Activated CD4-positive, alpha-beta T cell treated with anti-CD3 and anti-CD28 coated beads, Interleukin-2, amount 10 ng/mL, durations not matched to agents 24 days and 14 days (primary cell): ENCODE data around the gene RTN4R. TPM values are rescaled to one million over a fixed set of nuclear protein-coding genes. Genes with fewer than 3 reads are reported as not detected.

Source experiments
- DNase-seq: peaks from one replicate; pipeline ENCODE4 v3.0.0; 2022
- H3K27ac Mint-ChIP-seq: one replicate; pipeline ENCODE4 v1.8.0; 2022; ENCODE audit warnings: mild to moderate bottlenecking, mixed read lengths
- H3K27me3 Mint-ChIP-seq: one replicate; pipeline ENCODE4 v1.8.0; 2022; ENCODE audit warnings: mixed read lengths
- H3K36me3 Mint-ChIP-seq: one replicate; pipeline ENCODE4 v1.8.0; 2022; ENCODE audit warnings: low read depth, mild to moderate bottlenecking, mixed read lengths
- H3K4me1 Mint-ChIP-seq: one replicate; pipeline ENCODE4 v1.8.0; 2021; ENCODE audit warnings: mixed read lengths
- H3K4me3 Mint-ChIP-seq: one replicate; pipeline ENCODE4 v1.8.0; 2022; ENCODE audit warnings: mild to moderate bottlenecking, moderate library complexity, mixed read lengths
- H3K9me3 Mint-ChIP-seq: one replicate; pipeline ENCODE4 v1.8.0; 2021; ENCODE audit warnings: mixed read lengths
- intact Hi-C: fragments of 100-400 bp; cut with micrococcal nuclease; formaldehyde crosslinking; loops from one replicate; pipeline ENCODE4 v1.15.1; 2023
- total RNA-seq: library from RNA; stranded (reverse); gene quantifications from 2 replicates; pipeline ENCODE4 v1.2.3, GENCODE V29; 2022

The RTN4R gene
- total RNA-seq, 1 donor from 2014 or later: 1.6 TPM

DNA sequence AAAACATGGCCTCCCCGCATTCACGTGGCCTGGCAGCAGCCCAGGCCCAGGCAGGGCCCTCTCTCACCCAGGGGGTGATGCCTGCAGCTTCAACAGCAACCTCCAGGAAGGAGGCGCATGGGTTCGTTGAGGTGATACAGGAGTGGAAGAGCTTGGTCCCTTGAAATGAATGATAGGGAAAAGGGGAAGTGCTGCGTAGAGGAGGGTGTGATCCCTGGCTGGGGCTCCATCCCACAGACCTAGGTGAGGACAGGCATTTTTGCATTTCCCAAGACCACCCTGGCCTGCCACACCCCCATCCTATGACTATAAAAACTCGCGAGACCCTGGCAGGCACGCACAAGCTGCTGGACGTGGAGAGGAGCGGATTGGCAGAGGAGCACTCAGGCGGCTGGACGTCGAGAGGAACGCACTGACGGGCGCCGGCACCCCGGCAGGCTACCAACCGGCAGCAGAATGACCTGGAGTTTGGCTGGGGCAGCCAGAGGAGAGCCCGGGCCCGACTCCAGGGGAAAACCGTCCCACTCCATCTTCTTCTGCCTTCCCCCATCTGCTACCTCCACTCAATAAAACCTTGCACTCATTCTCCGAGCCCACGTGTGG, 32.6 kb downstream of the RTN4R start:
- Mint-ChIP-seq H3K27ac (no peak overlapping the region), H3K4me1 (no peaks in the 10 kb centered on the region), H3K4me3 (no peak overlapping the region), H3K27me3 (no peaks in the 10 kb centered on the region), H3K36me3 (no peaks in the 10 kb centered on the region), H3K9me3 (no peaks in the 10 kb centered on the region)
- no peak for DNase-seq
- intact Hi-C loops: no loop called here

DNA sequence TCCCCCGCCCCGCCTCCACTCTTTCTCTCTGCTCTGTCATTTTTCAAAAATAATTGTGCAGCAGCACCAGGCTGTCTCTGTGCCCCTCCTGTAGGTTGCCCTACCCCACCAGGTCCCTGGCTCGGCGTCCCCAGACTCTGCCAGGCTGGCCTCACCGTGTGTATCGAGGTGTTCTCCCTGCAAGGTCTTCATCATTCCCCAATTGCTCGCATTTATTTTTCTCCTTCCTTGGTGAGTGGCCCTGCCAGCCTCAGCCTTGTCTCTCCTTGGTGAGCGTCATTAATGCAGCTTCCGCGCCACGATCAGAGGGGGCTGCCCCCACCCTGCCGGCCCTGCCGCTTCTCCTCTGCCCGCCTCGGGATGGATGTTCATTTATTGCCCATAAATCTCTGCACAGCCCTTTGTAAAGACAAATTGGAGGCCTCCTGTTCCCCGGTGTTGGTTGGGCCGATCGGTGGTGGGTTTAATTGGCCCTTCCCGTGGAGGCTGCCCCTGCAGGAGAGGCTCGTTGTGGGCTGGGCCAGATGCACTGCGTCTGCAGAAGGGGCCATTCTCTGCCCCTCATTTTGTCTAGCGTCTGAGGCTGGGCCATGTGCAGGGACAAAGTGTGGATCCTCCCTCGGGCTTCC, 33.2 kb downstream of the RTN4R start:
- no peaks in the 10 kb centered on the region for H3K9me3 Mint-ChIP-seq
- peak overlapping the region; percentile 25 for H3K27ac Mint-ChIP-seq
- H3K4me1 Mint-ChIP-seq: no peaks in the 10 kb centered on the region
- intact Hi-C loops: no loop called here
- no peak overlapping the region for H3K4me3 Mint-ChIP-seq
- H3K27me3 Mint-ChIP-seq: no peaks in the 10 kb centered on the region
- DNase-seq: no peak
- no peaks in the 10 kb centered on the region for H3K36me3 Mint-ChIP-seq

DNA sequence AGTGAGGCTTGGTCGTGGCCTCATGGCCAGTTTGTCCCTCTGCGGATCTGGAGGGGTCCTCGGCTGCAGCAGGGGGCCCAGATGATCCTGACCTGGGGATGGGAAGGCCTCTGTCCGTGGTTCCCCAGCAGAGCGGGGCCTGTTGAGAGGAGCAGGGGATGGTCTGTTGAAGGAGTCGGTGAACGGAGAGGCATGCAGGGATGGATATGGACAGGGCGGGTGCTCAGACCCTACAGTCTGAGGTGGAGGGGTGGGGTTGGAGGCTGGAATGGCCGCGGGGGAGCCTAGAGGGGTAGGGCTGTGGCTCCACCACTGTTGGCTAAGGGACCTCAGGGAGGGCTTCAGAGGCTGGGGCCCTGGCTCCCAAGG, 33.8 kb downstream of the RTN4R start:
- H3K36me3 Mint-ChIP-seq: no peaks in the 10 kb centered on the region
- no peak for DNase-seq
- no peaks in the 10 kb centered on the region for H3K9me3 Mint-ChIP-seq
- intact Hi-C loops: no loop called here
- no peaks in the 10 kb centered on the region for H3K4me1 Mint-ChIP-seq
- no peak overlapping the region for H3K27ac Mint-ChIP-seq
- no peaks in the 10 kb centered on the region for H3K27me3 Mint-ChIP-seq
- H3K4me3 Mint-ChIP-seq: no peak overlapping the region

DNA sequence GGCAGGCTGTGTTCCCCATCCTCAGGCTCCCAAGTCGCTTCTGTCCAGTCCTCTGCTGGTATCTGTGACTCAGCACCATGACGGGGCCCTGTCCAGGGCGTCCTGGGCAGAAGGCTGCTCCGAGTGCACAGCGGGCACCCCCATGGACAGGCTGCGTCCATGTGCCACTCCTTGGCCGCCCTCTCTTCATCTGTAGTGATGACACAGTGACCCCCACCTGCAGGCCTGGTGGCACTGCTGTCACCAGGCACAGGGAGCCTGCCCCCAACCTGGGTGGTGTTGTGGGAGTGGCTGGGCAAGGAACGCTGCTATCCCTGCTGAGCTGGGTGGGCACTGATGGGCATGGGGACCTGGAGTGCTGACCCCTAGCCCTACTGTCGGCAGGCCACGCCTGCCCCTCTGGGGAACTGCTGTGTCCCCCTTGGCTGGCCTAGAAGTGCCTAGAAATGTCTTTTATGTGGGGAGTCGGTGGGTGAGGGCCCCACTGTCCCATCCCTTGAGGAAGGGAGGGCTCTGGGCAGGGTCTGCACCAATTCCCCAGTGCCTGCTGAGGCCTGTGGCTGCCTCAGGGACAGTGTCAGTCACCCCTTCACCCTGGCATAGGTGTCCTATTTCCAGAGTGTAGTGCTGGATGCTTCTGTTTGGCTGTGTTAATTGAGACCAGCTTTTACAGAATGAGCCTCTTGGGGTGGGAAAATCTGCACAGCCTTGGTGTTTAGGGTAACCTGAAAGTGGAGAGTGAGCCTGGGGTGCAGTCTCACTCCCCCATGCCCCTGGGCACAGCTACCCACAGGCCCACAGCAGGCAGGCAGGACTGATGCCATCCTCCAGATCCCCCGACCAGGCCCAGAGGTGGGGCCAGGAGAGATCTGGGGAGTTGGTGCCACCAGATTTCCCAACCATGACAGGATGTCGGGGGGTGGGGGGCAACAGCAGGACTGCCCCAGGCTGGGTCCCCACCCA, 34.5 kb downstream of the RTN4R start:
- intact Hi-C loops: no loop called here
- Mint-ChIP-seq H3K4me1 (no peaks in the 10 kb centered on the region), H3K27me3 (no peaks in the 10 kb centered on the region), H3K27ac (no peak overlapping the region), H3K9me3 (no peaks in the 10 kb centered on the region), H3K36me3 (no peaks in the 10 kb centered on the region), H3K4me3 (no peak overlapping the region)
- no peak for DNase-seq

DNA sequence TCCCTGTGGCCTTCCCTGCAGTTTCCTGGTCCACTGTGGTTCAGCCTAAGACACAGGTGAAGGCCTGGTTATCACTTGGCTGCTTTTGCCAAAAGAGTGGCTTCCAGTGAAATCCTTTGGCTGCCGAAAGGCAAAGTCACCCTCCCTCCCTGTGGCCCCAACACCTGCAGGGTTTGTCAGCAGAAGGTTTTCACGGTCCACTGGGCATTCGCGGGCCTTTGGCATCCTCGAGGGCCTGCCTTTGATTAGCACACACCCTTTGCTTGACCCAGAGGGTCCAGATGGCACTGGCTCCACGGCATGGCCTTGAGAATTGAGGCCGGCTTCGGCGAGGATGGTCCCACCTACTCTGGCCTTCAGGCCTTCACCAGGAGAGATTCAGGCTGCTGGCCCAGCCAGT, 35.3 kb downstream of the RTN4R start:
- Mint-ChIP-seq H3K4me3 (no peak overlapping the region), H3K4me1 (no peaks in the 10 kb centered on the region), H3K27ac (no peak overlapping the region), H3K9me3 (no peaks in the 10 kb centered on the region), H3K27me3 (no peaks in the 10 kb centered on the region), H3K36me3 (no peaks in the 10 kb centered on the region)
- DNase-seq: no peak
- intact Hi-C loops: no loop called here

DNA sequence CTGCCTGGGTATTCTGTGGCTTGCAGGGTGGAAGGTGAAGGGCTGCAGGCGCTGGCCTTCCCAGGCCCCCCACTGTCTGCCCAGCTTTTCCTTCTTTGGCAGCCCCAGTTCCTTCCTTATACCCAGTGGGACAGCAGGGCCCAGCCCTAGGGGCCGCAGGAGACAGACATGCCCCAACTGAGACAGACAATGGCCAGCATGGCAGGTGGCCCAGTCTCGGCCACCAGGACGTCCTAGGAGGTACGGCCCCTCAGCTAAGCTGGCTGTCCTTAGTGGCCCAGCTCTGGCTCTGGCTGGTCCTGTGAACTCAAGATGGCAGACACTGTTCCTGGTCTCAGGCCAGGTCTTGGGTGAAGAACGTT, 35.9 kb downstream of the RTN4R start:
- intact Hi-C loops: no loop called here
- H3K4me1 Mint-ChIP-seq: no peaks in the 10 kb centered on the region
- H3K9me3 Mint-ChIP-seq: no peaks in the 10 kb centered on the region
- no peaks in the 10 kb centered on the region for H3K36me3 Mint-ChIP-seq
- H3K4me3 Mint-ChIP-seq: no peak overlapping the region
- no peak for DNase-seq
- no peaks in the 10 kb centered on the region for H3K27me3 Mint-ChIP-seq
- no peak overlapping the region for H3K27ac Mint-ChIP-seq

DNA sequence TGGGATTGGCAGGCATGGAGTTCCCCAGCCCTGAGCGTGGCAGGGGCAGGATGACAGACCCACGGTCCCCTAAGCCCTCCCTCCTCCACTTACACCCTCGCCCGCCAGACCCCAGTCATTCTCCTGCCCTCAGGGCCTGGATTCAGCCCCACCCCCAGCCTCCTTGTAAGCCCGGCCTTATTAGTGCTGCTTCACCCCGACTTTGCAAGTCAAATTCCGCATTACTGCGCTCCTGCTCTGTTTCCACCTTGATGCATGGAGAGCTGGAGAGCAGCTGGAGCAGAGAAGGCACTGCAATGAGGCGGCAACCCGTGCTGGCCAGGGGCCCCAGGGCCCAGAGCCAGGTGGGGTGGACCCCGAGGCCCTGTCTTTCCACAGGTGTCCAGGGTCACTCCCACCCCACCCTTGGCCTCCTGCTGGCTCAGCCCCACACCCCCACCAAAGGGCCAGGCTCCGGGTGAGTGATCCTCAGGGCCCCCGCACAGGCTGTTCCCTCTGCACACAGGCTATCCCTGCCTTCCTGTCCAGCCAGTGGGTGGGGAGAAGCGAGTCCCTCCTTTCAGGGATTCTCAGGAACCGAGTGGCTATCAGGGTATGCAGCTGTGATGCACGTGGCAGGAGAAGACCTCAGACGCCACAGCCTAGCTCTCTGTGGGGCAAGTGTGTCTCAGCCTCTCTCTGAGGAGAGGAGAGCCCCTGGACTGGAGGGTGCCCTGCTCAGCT, 36.4 kb downstream of the RTN4R start:
- no peaks in the 10 kb centered on the region for H3K36me3 Mint-ChIP-seq
- intact Hi-C loops: no loop called here
- H3K27me3 Mint-ChIP-seq: no peaks in the 10 kb centered on the region
- H3K4me3 Mint-ChIP-seq: no peak overlapping the region
- H3K9me3 Mint-ChIP-seq: no peaks in the 10 kb centered on the region
- H3K4me1 Mint-ChIP-seq: no peaks in the 10 kb centered on the region
- no peak for DNase-seq
- no peak overlapping the region for H3K27ac Mint-ChIP-seq

DNA sequence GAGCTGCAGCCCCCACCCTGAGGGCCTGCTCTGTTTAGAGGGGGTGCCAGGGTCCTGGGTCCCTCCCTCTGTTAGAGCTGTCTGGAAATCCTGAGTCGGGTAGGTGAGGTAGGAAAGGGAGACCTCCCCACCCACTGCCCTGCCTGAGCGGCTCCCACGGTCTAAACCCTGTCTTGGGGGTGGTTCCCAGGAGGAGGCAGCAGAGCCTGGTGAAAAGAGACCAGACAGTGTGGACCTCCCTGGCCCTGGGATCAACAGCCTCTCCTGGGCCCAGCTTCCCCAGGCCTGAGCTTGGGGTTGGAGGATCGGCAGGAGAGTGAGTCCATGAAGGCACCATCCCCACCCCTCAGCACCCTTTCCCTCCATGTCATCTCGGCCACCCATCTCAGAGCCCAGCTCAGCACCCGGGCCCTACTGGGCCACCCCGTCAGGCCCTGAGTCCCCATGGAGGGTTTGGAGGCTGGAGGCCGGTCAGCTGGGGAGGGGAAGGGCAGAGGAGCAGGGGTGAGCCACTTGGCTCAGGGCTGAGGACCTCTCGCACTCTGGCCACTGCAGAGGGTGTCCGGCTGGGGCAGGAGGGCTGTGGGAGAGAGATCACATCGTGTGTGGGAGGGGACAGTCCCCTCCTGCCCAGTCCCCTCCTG, 37.2 kb downstream of the RTN4R start:
- Mint-ChIP-seq H3K9me3 (no peaks in the 10 kb centered on the region), H3K36me3 (no peaks in the 10 kb centered on the region), H3K27ac (no peak overlapping the region), H3K27me3 (no peaks in the 10 kb centered on the region), H3K4me1 (no peaks in the 10 kb centered on the region), H3K4me3 (no peak overlapping the region)
- intact Hi-C loops: no loop called here
- DNase-seq: no peak

DNA sequence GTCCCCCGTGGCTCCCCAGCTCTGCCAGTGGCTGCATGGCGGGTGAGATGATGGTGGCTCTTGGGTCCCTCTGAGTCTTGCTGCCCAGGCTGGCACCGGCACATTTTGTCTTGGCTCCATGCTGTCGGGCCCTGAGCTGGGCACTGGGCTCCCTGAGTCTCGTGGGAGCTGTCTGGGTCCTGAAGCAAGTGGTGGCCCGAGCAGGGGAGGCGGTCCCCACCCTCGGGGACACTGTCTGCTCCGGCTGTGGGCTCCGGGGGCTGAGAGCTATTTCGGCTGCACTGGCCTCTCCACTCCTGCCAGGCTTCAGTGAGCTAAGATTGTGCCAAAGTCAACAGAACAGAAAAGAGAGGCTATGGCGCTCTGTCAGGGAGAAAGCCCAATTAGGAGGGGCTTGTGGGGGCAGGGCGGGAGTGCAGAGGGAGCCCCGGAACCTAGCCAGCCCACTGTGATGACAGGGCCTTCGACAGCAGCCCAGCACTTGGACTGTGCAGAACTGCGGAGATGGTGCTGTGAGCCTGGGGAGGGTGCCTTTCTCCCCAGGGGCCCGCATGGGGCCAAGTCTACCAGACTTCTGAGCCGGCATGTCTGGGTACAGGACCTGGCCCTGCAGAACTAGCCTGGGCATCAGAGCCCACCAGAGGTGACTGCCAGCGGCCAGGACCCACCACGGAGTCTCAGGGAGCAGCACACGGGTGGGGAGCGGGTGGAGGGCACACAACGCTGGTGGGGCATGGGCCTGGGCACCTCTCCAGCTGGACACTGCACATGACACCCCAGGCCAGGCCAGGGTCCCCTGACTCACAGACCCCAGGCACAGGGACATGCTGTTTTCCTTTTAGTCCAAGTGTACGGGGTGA, 38.0 kb downstream of the RTN4R start:
- H3K4me3 Mint-ChIP-seq: no peak overlapping the region
- no peak for DNase-seq
- no peak overlapping the region for H3K27ac Mint-ChIP-seq
- no peaks in the 10 kb centered on the region for H3K9me3 Mint-ChIP-seq
- no peaks in the 10 kb centered on the region for H3K4me1 Mint-ChIP-seq
- intact Hi-C loops: no loop called here
- no peaks in the 10 kb centered on the region for H3K27me3 Mint-ChIP-seq
- H3K36me3 Mint-ChIP-seq: no peaks in the 10 kb centered on the region

DNA sequence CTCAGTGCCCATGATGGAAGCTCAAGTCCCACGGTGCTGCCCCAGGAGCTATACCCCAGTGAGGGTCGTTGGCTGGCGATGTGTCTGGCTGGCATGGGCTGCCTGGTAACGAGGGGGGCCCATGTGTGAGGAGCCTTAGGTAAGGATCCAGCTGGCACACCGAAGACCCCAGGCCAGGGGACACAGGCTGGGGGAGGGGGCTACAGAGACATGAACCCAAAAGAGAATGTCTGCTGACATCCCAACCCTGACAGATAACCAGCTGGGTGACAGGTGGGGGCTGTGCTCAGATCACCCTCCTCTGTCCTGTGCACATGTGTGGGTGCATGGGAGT, 39.2 kb downstream of the RTN4R start:
- intact Hi-C loops: no loop called here
- no peaks in the 10 kb centered on the region for H3K4me1 Mint-ChIP-seq

DNA sequence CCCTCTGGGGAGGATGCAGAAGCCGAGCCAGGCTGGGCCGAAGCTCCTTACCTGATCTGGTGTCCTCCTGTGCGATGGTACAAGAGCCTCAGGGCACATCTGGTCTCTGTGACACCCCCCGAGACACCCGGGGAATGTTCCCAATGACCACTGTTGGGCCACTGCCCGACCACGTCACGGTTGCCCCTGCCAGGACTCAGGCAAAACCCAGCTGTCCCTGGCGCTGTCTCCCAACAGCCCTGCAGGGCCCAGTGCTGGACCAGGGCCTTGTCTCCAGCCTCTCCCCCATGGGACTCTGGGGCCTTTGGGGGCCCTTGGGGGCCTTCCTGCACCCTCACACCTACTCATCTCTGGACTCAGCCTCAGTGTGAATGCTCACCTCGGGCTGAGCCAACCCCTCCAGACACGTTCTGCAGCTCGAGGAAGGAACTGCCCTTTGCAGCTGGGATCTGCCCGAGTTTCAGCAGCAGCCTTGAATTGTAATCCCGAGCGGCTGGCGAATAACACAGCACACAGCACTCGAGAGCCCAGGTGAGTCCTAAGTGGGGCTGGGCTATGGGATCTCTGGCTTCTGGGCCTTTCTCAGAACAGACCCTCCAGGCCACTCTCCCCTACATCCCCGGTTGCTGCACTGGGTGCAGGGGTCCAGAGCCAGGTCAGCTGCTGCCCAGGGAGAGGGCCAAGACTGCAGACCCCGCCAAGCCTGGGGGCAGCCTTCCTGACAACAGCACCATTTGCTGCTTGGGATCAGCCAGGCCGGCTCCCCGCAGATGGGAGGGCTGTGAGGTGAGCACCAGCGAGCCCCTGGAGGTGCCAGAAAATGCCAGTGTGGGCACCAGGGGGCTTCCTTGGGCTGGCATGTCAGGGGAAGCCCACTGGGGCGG, 39.8 kb downstream of the RTN4R start:
- Mint-ChIP-seq H3K27me3 (no peaks in the 10 kb centered on the region), H3K4me3 (no peak overlapping the region), H3K36me3 (no peaks in the 10 kb centered on the region), H3K9me3 (peaks cover 5% of the 10 kb centered on the region), H3K27ac (no peak overlapping the region), H3K4me1 (no peaks in the 10 kb centered on the region)
- intact Hi-C loops: no loop called here
- no peak for DNase-seq

More for the DNA sequence above, 39.2 kb downstream of the RTN4R start:
- H3K4me3 Mint-ChIP-seq: no peak overlapping the region
- H3K9me3 Mint-ChIP-seq: peaks cover 5% of the 10 kb centered on the region
- H3K27ac Mint-ChIP-seq: no peak overlapping the region
- no peak for DNase-seq
- H3K36me3 Mint-ChIP-seq: no peaks in the 10 kb centered on the region
- no peaks in the 10 kb centered on the region for H3K27me3 Mint-ChIP-seq

DNA sequence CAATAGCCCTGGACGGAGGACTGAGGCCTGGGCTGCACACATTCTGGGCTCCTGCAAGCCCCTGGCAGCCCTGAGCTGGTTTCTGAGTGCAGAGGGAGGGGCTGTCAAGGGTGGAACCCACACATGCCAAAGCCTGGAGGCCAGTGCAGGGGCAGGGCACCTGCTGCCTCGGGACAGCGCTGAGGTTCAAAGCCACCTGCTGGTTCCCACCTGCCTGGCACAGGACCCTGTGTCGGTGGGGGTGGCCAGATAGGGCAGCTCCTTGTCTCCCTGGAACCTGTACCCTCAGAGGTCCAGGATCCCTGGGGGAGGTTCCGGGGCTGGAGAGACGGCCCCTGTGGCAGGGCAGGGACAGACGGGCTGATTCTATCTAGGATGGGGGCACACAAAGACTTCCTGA, 40.8 kb downstream of the RTN4R start:
- no peak overlapping the region for H3K4me3 Mint-ChIP-seq
- intact Hi-C loops: no loop called here
- DNase-seq: no peak
- no peak overlapping the region for H3K27ac Mint-ChIP-seq
- H3K27me3 Mint-ChIP-seq: no peaks in the 10 kb centered on the region
- H3K9me3 Mint-ChIP-seq: peaks cover 5% of the 10 kb centered on the region
- no peaks in the 10 kb centered on the region for H3K36me3 Mint-ChIP-seq
- no peaks in the 10 kb centered on the region for H3K4me1 Mint-ChIP-seq
